Naive thymus-derived CD8-positive, alpha-beta T cell (primary cell): ENCODE results near the gene DNM2. TPM values are rescaled to one million over a fixed set of nuclear protein-coding genes. Genes with fewer than 3 reads are reported as not detected.
"Not testable (repeated sequence)": the region's sequence is repeated elsewhere in the genome, so short reads cannot be mapped to it uniquely, and the experiment has no call there.

Experiments used
- ATAC-seq, 2 donors: fragments of 150-1000 bp; cut with Tn5 transposase in 1 of 2; sonication (Bioruptor Pico), chemical (Tn5 transposase) in 1 of 2; 1 replicate in 1 of 2; 2 replicates in 1 of 2; pipeline ENCODE4 v1.10.0; 2021; ENCODE audit warnings: mild to moderate bottlenecking in 2 of 2, moderate library complexity in 2 of 2
- POLR2A ChIA-PET: fragments of 350-600 bp; sonication (Branson Sonifier 250); formaldehyde crosslinking; loops from one replicate; lab custom pipeline; 2021; ENCODE audit warnings: antibody characterized with exemption; lab: Charles Lee
- DNase-seq, 10 donors: peaks; one replicate each; pipeline versions ENCODE4 v3.0.0 to v3.0.0-alpha.2; 2020 to 2022
- H3K27ac Mint-ChIP-seq, 10 donors: one replicate each; pipeline ENCODE4 v1.8.0; 2020 to 2022; ENCODE audit warnings: mild to moderate bottlenecking in 10 of 10, mixed read lengths in 10 of 10, moderate library complexity in 4 of 10, inconsistent platforms in 1 of 10
- H3K27me3 Mint-ChIP-seq, 5 donors: one replicate each; pipeline ENCODE4 v1.8.0; 2021 to 2022; ENCODE audit warnings: mixed read lengths in 5 of 5
- H3K36me3 Mint-ChIP-seq, 3 donors: one replicate each; pipeline ENCODE4 v1.8.0; 2020 to 2022; ENCODE audit warnings: mixed read lengths in 3 of 3, mild to moderate bottlenecking in 2 of 3, inconsistent platforms in 1 of 3
- H3K4me1 Mint-ChIP-seq, 4 donors: one replicate each; pipeline ENCODE4 v1.8.0; 2021 to 2022; ENCODE audit warnings: mixed read lengths in 4 of 4
- H3K4me3 Mint-ChIP-seq, 10 donors: one replicate each; pipeline ENCODE4 v1.8.0; 2020 to 2022; ENCODE audit warnings: mild to moderate bottlenecking in 10 of 10, mixed read lengths in 10 of 10, moderate library complexity in 6 of 10, inconsistent platforms in 1 of 10
- H3K9me3 Mint-ChIP-seq, 9 donors: one replicate each; pipeline ENCODE4 v1.8.0; 2020 to 2022; ENCODE audit warnings: mixed read lengths in 9 of 9, mild to moderate bottlenecking in 3 of 9, inconsistent platforms in 1 of 9, moderate library complexity in 1 of 9
- polyA plus RNA-seq, 3 donors: library from polyadenylated mRNA; unstranded; fragments of 300-500 nt; fragmentation: Illumina TruSeq; gene quantifications; one replicate each; pipeline ENCODE4 v1.2.3, GENCODE V29; 2021
- total RNA-seq, 8 experiments: library from RNA in 2 of 8; stranded (reverse) in 2 of 8; gene quantifications; one replicate each; pipeline ENCODE4 v1.2.3 and lab custom pipeline; 2021 to 2026

DNM2 gene
- total and polyA plus RNA-seq, 5 experiments from 2014 or later, result 45.0 to 270 (median 91.4) TPM

DNA sequence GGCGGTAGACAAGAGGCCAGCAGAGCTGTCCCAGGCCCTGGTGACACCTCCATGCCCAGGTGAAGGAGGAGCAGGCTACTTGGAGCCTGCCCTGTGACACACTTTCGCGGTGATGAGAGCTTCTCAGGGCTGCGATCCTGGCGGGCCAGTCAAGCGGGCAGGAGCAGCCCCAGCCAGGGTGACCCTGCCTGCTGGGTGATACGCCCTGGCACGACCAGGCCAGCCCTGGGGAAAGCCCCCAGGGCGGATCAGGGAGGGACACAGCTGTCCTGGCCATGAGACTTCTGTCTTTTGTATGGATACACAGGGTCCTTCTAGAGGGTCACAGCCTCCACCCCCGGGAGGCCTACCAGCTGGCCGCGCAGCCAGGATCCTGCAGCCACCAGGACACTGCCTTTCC is 13.1 kb downstream of the DNM2 start:
- no peak for ATAC-seq
- POLR2A ChIA-PET, result interaction anchor here (0.6 to 5.0 kb wide), 13 partner anchors 9 to 662 kb away, joined by 3 to 62 read pairs (median 7); partner anchors contain the start of genes DNM2 and TMED1
- H3K36me3 Mint-ChIP-seq, result peaks cover 0 to 31% (median 10%) of the 10 kb centered on the region in 3 donors
- H3K9me3 Mint-ChIP-seq, result no peaks in the 10 kb centered on the region
- peak overlapping the region; percentile 93 to 99 (median 97) for H3K27ac Mint-ChIP-seq
- peak in 1 of 10 donors; percentile 10 for DNase-seq
- peaks cover 14 to 67% (median 59%) of the 10 kb centered on the region in 4 donors for H3K4me1 Mint-ChIP-seq
- peak overlapping the region; percentile 19 to 86 (median 76) for H3K4me3 Mint-ChIP-seq
- no peaks in the 10 kb centered on the region for H3K27me3 Mint-ChIP-seq

DNA sequence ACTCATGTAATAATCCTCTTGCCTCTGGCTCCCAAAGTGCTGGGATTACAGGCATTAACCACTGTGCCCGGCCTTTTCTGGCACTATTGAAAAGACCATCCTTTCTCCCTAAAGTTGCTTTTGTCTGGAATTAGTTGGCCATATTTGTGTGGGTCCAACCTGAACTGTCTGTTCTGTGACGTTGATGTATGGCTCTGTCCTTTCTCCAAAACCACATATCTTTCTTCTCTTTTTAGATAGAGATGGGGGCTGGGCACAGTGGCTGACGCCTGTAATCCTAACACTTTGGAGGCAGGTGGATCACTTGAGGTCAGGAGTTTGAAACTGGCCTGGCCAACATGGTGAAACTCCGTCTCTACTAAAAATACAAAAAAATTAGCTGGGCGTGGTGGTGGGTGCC is 17.9 kb downstream of the DNM2 start:
- DNase-seq (no peak), ATAC-seq (no peak)
- H3K9me3 Mint-ChIP-seq, result peaks cover 0 to 4% (median 0%) of the 10 kb centered on the region in 9 donors
- H3K4me3 Mint-ChIP-seq, result no peak overlapping the region
- H3K36me3 Mint-ChIP-seq, result peaks cover 0 to 34% (median 9%) of the 10 kb centered on the region in 3 donors
- no peaks in the 10 kb centered on the region for H3K27me3 Mint-ChIP-seq
- peaks cover 11 to 64% (median 49%) of the 10 kb centered on the region in 4 donors for H3K4me1 Mint-ChIP-seq
- peak overlapping the region in 2 of 10 donors; percentile 3 to 46 for H3K27ac Mint-ChIP-seq
- POLR2A ChIA-PET, result interaction anchor here (0.6 to 1.1 kb wide), 2 partner anchors 19 to 91 kb away, joined by 3 to 4 read pairs; no protein-coding TSS in a partner anchor

DNA sequence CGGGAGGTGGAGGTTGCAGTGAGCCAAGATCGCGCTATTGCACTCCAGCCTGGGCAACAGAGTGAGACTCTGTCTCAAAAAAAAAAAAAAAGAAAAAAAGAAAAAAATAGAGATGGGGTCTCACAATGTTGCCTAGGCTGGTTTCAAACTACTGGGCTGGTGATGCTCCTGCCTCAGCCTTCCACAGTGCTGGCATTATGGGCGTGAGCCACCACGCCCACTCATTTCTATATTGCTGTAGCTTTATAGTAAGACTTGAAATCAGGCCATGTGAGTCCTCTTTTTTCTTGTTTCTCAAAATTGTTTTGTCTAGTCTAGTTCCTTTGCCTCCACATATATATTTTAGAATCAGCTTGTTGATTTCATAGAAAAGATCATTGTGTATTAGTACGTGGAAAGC is 18.3 kb downstream of the DNM2 start:
- DNase-seq, result no peak
- POLR2A ChIA-PET, result interaction anchor here (0.6 to 1.1 kb wide), 2 partner anchors 18 to 92 kb away, joined by 3 to 4 read pairs; no protein-coding TSS in a partner anchor
- peaks cover 16 to 64% (median 49%) of the 10 kb centered on the region in 4 donors for H3K4me1 Mint-ChIP-seq
- no peak for ATAC-seq
- H3K9me3 Mint-ChIP-seq, result peaks cover 0 to 5% (median 0%) of the 10 kb centered on the region in 9 donors
- no peaks in the 10 kb centered on the region for H3K27me3 Mint-ChIP-seq
- peak overlapping the region in 4 of 10 donors; percentile 41 to 80 (median 67) for H3K27ac Mint-ChIP-seq
- peaks cover 0 to 36% (median 11%) of the 10 kb centered on the region in 3 donors for H3K36me3 Mint-ChIP-seq
- no peak overlapping the region for H3K4me3 Mint-ChIP-seq

DNA sequence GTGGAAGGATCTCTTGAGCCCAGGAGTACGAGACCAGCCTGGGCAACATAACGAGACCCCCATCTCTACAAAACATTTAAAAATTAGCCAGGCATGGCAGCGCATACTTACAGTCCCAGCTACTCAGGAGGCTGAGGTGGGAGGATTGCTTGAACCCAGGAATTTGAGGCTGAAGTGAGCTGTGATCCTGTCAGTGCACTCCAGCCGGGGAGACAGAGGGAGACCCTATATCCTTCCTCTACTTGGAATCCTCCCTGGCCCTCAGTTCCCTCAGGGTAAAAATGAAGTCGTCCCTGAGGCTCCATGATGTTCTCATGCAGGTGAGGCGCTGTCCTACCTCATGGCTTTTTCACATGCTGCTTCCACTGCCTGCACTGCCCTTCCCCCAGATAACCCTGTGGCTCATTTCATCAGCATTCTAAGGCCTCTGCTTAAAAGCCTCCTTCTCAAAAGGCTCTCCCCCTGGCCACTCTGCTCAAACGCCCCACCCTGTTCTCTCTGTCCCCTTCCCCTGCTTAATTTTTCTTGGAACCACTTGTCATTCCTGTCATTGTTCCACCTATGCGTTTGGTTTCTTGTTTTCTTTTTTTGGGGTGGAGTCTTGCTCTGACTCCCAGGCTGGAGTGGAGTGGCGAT is 19.2 kb downstream of the DNM2 start:
- POLR2A ChIA-PET, result no interaction called here
- Mint-ChIP-seq H3K27me3 (no peaks in the 10 kb centered on the region), H3K27ac (peak overlapping the region in 8 of 10 donors; percentile 27 to 80 (median 68)), H3K9me3 (peaks cover 0 to 5% (median 0%) of the 10 kb centered on the region in 9 donors), H3K4me1 (peaks cover 17 to 61% (median 49%) of the 10 kb centered on the region in 4 donors), H3K36me3 (peaks cover 0 to 36% (median 11%) of the 10 kb centered on the region in 3 donors), H3K4me3 (no peak overlapping the region)
- DNase-seq (peak in 1 of 10 donors; percentile 21), ATAC-seq (no peak)

DNA sequence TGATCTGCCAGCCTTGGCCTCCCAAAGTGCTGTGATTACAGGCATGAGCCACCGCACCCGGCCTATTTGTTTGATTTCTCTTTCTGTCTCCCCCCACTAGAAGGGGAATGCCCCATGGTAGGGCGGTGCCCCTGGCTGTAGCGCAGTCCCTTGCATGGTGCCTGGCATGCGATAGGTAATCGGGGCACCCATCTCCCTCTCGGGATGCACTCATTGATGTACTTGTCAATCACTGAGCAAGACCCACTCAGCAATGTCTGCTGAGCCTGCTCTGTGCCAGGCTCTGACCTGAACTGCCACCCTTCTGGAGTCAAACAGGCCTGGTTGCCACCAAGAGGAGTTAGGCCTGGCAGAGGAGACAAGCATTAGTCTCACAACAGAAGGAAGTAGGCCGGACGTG is 19.8 kb downstream of the DNM2 start:
- DNase-seq (peak in 1 of 10 donors; percentile 60), ATAC-seq (no peak)
- Mint-ChIP-seq H3K27ac (peak overlapping the region in 7 of 10 donors; percentile 34 to 80 (median 66)), H3K27me3 (no peaks in the 10 kb centered on the region), H3K36me3 (peaks cover 0 to 36% (median 11%) of the 10 kb centered on the region in 3 donors), H3K4me1 (peaks cover 21 to 65% (median 55%) of the 10 kb centered on the region in 4 donors), H3K4me3 (no peak overlapping the region), H3K9me3 (peaks cover 0 to 5% (median 0%) of the 10 kb centered on the region in 9 donors)
- POLR2A ChIA-PET, result no interaction called here

DNA sequence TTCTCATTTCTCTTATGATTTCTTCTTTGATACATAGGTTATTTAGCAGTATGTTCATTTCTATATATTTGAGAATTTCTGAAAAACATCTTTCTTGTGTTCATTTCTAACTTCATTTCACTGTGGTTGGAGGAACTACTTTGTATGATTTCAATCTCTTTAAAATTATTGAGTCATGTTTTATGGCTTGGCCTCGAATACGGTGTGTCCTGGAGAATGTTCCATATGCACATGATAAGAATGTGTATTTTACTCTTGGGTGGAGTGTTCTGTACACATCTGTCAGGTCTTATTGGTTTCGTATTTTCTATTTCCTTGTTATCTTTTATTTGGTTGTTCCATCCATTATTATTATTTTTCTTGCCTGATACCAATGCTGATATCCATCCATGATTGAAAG is 22.9 kb downstream of the DNM2 start:
- Mint-ChIP-seq H3K9me3 (peaks cover 0 to 5% (median 0%) of the 10 kb centered on the region in 9 donors), H3K27ac (peak overlapping the region in 4 of 10 donors; percentile 7 to 72 (median 58)), H3K4me3 (no peak overlapping the region), H3K36me3 (peaks cover 0 to 19% (median 11%) of the 10 kb centered on the region in 3 donors), H3K27me3 (no peaks in the 10 kb centered on the region), H3K4me1 (peaks cover 24 to 76% (median 60%) of the 10 kb centered on the region in 4 donors)
- POLR2A ChIA-PET, result no interaction called here
- ATAC-seq (no peak), DNase-seq (no peak)

DNA sequence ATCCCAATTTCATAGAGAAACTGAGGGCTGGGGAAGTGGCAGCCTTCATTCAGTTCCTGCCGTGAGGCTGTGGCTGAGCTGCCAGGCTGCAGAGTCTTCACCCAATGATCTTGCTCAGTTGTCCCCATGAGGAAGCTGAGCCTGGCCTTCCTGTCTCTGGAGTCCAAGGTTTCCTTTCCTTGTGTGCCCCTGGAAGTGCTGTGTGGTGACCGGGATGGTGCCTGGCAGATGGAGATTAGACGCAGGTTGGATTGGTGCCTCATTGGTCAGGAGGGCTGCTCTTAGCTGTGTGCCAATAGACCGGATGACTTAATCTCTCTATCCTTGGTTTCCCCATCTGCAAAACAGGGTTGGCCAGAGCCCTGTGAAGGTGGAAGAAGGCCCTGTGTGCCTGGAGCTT is 24.6 kb downstream of the DNM2 start:
- peaks cover 0 to 12% (median 11%) of the 10 kb centered on the region in 3 donors for H3K36me3 Mint-ChIP-seq
- no peak for DNase-seq
- H3K27me3 Mint-ChIP-seq, result no peaks in the 10 kb centered on the region
- ATAC-seq, result no peak
- POLR2A ChIA-PET, result interaction anchor here (0.6 to 1.0 kb wide), 6 partner anchors 17 to 962 kb away, joined by 3 read pairs; partner anchors contain the start of gene DNM2
- no peak overlapping the region for H3K4me3 Mint-ChIP-seq
- H3K4me1 Mint-ChIP-seq, result peaks cover 23 to 75% (median 56%) of the 10 kb centered on the region in 4 donors
- peak overlapping the region in 8 of 10 donors; percentile 11 to 77 (median 34) for H3K27ac Mint-ChIP-seq
- peaks cover 0 to 5% (median 0%) of the 10 kb centered on the region in 9 donors for H3K9me3 Mint-ChIP-seq

DNA sequence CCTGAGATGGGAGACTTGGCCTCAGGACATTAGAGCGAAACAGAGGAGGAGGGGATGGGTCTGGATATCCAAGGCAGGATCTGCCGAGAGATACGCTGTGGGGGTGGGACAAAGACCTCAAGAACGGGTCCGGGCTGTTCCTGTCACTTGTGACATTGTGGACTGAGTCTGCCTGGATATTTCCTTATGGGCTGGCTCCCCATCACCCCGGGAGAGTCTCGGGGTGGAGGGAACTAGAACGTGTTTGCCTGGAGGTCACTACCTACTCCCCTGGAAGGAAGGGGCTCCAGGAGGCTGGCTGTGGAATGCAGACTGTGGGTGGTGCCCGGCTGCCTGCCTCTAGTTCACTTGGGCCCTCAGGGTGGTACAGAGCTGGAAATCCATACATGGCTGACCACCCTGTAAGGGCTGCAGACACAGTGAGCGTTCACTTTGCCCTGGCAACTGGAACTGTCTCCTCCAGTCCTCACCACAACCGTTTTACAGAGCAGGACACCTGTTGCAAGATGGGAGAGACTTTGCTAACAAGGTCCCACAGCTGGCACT is 26.4 kb downstream of the DNM2 start:
- H3K4me1 Mint-ChIP-seq, result peaks cover 27 to 84% (median 61%) of the 10 kb centered on the region in 4 donors
- peaks cover 0 to 8% (median 5%) of the 10 kb centered on the region in 3 donors for H3K36me3 Mint-ChIP-seq
- H3K27ac Mint-ChIP-seq, result peak overlapping the region in 4 of 10 donors; percentile 11 to 57 (median 38)
- DNase-seq, result no peak
- no peaks in the 10 kb centered on the region for H3K27me3 Mint-ChIP-seq
- POLR2A ChIA-PET, result interaction anchor here (0.6 kb wide), 1 partner anchor 134 kb away, joined by 5 read pairs; no protein-coding TSS in a partner anchor
- no peak for ATAC-seq
- H3K9me3 Mint-ChIP-seq, result peaks cover 0 to 5% (median 0%) of the 10 kb centered on the region in 9 donors
- no peak overlapping the region for H3K4me3 Mint-ChIP-seq

DNA sequence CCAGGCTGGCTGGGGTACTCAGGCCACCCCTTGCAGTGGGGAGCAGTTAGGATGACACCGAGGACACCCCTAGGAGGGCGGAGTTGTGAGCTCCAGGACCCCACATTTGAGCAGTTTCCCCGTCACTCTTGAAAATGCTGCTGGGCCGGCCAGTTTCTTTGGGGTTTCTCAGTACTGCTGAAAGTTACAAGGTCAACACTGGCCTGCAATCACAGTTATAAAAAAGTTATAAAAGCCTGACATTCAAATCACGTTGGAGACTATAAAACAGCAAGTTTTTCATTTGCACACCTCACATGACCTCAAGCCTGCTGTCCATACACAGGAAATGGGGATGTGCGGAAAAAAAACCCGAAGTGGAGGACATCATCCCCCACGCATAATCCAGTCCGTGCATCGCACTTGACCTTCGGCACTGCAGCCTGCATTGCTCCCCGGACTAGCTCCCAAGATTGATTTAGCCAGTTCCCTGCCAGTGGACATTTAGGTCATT is 27.0 kb downstream of the DNM2 start:
- H3K27me3 Mint-ChIP-seq, result no peaks in the 10 kb centered on the region
- peak overlapping the region in 5 of 10 donors; percentile 11 to 80 (median 32) for H3K27ac Mint-ChIP-seq
- DNase-seq (no peak), ATAC-seq (no peak)
- H3K4me1 Mint-ChIP-seq, result peaks cover 31 to 86% (median 65%) of the 10 kb centered on the region in 4 donors
- H3K36me3 Mint-ChIP-seq, result peaks cover 0 to 7% (median 5%) of the 10 kb centered on the region in 3 donors
- POLR2A ChIA-PET, result interaction anchor here (0.5 to 0.6 kb wide), 2 partner anchors 109 to 134 kb away, joined by 5 read pairs; no protein-coding TSS in a partner anchor
- peaks cover 0 to 5% (median 0%) of the 10 kb centered on the region in 9 donors for H3K9me3 Mint-ChIP-seq
- H3K4me3 Mint-ChIP-seq, result no peak overlapping the region

DNA sequence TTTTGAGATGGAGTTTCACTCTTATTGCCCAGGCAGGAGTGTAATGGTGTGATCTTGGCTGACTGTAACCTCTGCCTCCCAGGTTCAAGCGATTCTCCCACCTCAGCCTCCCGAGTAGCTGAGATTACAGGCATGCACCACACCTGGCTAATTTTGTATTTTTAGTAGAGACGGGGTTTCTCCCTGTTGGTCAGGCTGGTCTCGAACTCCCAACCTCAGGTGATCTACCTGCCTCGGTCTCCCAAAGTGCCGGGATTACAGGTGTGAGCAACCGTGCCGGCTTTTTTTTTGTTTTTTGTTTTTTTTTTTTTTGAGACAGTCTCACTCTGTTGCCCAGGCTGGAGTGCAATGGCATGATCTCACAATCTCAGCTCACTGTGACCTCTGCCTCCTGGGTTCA is 28.6 kb downstream of the DNM2 start:
- ATAC-seq, H3K36me3 Mint-ChIP-seq, H3K27me3 Mint-ChIP-seq, H3K9me3 Mint-ChIP-seq, POLR2A ChIA-PET, H3K4me3 Mint-ChIP-seq, DNase-seq: not testable (repeated sequence)
- H3K27ac Mint-ChIP-seq, result peak overlapping the region in 4 of 10 donors; percentile 52 to 83 (median 62)
- peaks cover 28 to 88% (median 68%) of the 10 kb centered on the region in 4 donors for H3K4me1 Mint-ChIP-seq

DNA sequence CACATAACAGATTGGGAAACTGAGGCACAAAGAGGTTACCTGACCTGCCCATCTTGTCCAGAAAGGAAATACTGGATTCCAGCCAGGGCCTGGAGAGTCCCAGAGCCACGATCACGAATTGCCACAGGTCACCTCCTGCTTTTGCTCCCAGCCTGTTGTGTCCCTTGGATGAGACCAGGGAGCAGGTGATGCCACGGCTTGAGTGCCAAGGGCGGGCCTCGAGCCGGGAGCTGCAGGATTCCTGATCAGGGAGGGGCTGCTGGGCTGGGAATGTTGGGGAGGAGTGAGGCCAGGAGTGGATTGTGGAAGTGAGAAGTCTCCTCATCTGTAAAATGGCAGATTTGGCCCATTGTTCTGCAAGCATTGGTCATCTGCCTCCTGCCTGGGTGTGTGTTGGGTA is 29.4 kb downstream of the DNM2 start:
- ATAC-seq (no peak), DNase-seq (no peak)
- H3K9me3 Mint-ChIP-seq, result no peaks in the 10 kb centered on the region
- H3K36me3 Mint-ChIP-seq, result no peaks in the 10 kb centered on the region
- H3K27me3 Mint-ChIP-seq, result no peaks in the 10 kb centered on the region
- POLR2A ChIA-PET, result no interaction called here
- peaks cover 28 to 88% (median 69%) of the 10 kb centered on the region in 4 donors for H3K4me1 Mint-ChIP-seq
- peak overlapping the region in 7 of 10 donors; percentile 28 to 77 (median 47) for H3K4me3 Mint-ChIP-seq
- H3K27ac Mint-ChIP-seq, result peak overlapping the region; percentile 68 to 92 (median 84)

DNA sequence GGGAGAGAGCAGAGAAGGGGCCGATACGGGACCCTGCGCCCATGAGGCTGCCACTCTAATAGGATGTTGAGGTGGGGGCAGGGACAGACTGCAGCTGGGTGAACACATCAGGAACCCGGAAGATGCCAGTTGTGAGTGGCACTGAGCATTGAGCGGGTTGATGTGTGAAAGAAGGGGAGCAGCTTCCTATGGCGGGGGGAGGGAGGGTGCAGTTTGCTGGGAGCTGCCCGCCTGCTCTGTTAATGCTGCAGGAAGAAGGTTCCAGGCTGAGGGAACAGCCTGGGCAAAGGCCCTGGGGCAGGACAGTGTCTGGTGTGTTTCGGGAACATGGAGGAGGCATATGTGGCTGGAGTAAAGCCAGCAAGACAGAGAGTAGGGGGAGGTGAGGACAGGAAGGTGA is 29.8 kb downstream of the DNM2 start:
- Mint-ChIP-seq H3K27me3 (no peaks in the 10 kb centered on the region), H3K4me3 (peak overlapping the region in 7 of 10 donors; percentile 28 to 77 (median 47)), H3K27ac (peak overlapping the region; percentile 68 to 92 (median 84)), H3K36me3 (no peaks in the 10 kb centered on the region), H3K9me3 (no peaks in the 10 kb centered on the region), H3K4me1 (peaks cover 25 to 87% (median 69%) of the 10 kb centered on the region in 4 donors)
- POLR2A ChIA-PET, result interaction anchor here (0.6 kb wide), 1 partner anchor 17 kb away, joined by 3 read pairs; no protein-coding TSS in a partner anchor
- DNase-seq (no peak), ATAC-seq (peak; percentile 43 to 62)
